GM18519 (cell line): ENCODE measurements around the gene SHC2.

Source experiments
- ATAC-seq: cut with Tn5 transposase; IDR thresholded peaks from one replicate; pipeline ENCODE4 v1.9.1; 2021; ENCODE audit warnings: mild to moderate bottlenecking, moderate library complexity; ENCODE audit not compliant: unreplicated experiment, low FRiP score

SHC2 gene

GRCh38 chr19:472005-472858, 11.4 kb upstream of the SHC2 start:
- ATAC-seq, result no peak

DNA sequence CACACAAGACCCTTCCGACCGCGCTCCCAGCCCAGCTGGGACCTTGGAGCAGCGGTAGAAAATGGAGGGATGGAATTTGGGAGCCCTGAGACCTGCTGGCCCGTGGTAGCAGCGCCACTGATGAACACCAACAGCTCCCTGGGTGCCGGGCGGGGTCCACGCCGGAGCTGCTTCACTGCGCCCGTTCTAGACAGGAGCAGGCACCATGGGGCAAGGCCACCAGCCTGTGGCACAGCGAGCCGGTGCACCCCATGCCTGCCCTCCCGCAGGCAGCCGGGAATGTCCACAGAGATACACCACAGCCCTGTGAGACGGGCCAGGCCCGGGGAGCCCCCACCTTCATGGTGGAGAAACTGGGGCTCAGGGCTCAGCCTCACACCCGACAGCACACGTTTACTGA, 9.9 kb upstream of the SHC2 start:
- no peak for ATAC-seq

GRCh38 chr19:469833-470232, 9.0 kb upstream of the SHC2 start:
- no peak for ATAC-seq

DNA sequence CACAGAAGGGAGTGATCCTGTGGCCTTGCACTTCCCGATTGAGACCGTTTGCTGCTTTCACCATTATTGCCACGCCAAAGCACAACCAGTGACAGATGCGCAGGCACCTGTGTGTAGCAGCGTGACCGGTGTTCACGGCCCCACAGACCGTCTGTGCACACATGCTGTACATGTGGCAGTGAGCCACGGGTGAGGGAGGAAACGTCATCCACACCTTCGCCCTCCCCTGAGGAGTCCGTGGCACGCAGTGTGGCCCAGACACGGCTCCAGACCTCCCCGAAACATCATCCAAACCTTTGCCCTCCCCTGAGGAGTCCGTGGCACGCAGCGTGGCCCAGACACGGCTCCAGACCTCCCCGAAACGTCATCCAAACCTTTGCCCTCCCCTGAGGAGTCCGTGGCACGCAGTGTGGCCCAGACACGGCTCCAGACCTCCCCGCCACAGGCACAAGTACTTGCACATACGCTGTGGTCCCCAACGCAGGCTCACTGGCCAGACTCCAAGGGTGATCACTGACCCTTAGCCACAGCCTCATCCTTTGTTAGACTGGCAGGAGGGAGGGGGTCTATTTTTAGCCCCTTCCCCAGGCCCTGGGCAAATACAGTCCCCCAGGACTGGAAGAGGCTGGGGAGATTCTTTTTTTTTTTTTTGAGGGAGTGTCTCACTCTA, 7.9 kb upstream of the SHC2 start:
- ATAC-seq, result no peak

- no peak for ATAC-seq
These were observed 6.7 kb upstream of the SHC2 start for GRCh38 chr19:467554-467953.

- ATAC-seq, result no peak
These were observed 4.4 kb upstream of the SHC2 start for GRCh38 chr19:465056-465816.

DNA sequence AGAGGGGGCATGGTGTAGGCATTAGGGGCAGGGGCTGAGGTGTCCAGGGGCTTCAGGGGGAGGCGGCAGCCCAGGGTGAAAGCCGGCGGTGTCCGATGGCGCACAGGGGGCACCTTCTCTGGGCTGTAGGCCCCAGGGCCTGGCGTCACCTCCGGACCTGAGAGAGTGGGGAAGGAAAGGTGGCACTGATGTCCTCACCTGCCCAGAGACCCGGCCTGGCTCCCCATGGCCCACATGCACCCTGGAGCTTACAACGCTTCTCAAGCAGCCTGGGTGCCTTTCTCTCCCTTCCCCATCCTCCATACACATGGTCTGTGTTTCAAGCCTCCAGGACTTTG, 3.3 kb upstream of the SHC2 start:
- ATAC-seq, result no peak

- ATAC-seq, result no peak
These were observed 2.8 kb upstream of the SHC2 start for GRCh38 chr19:463483-464207.

GRCh38 chr19:461721-462551, 1.1 kb upstream of the SHC2 start:
- ATAC-seq, result no peak

GRCh38 chr19:459724-460511, 915 bp downstream of the SHC2 start:
- no peak for ATAC-seq

DNA sequence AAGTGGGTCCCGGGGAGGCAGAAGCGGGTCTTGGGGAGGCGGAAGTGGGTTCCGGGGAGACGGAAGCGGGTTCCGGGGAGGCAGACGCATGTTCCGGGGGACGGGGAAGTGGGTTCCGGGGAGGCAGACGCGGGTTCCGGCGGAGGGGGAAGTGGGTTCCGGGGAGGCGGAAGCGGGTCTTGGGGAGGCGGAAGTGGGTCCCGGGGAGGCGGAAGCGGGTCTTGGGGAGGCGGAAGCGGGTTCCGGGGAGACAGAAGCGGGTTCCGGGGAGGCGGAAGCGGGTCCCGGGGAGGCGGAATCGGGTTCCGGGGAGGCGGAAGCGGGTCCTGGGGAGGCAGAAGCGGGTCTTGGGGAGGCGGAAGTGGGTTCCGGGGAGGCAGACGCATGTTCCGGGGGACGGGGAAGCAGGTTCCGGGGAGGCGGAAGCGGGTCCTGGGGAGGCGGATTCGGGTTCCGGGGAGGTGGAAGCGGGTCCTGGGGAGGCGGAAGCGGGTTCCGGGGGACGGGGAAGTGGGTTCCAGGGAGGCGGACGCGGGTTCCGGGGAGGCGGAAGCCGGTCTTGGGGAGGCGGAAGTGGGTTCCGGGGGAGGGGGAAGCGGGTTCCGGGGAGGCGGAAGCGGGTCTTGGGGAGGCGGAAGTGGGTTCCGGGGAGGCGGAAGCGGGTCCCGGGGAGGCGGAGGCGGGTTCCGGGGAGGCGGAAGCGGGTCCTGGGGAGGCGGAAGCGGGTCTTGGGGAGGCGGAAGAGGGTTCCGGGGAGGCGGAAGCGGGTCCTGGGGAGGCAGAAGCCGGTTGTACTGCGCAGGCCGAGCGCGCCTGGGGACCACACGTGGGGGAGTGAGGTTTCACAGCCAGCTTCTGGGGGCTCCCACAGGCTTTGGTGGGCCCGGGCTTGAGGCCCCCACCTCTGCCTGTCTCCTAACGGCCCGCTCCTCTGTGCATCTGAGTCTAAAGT, 2.5 kb downstream of the SHC2 start:
- no peak for ATAC-seq

- ATAC-seq, result no peak
These were observed 3.2 kb downstream of the SHC2 start for GRCh38 chr19:457636-458035.

DNA sequence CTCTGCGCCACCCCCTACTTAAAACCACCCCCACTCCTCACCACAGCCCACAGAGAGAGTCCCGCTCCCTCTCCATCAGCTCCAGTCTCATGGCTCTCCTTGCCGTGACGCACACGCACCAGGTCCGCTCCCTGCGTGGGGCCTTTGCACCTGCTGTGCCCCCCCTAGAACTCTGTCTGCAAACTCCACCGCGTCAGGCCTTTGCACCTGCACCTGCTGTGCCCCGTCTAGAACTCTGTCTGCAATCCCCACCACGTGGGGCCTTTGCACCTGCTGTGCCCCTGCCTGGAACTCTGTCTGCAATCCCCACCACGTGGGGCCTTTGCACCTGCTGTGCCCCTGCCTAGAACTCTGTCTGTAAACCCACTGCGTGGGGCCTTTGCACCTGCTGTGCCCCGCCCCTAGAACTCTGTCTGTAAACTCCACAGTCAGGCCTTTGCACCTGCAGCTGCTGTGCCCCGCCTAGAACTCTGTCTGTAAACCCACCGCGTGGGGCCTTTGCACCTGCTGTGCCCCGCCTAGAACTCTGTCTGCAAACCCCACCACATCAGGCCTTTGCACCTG, 4.2 kb downstream of the SHC2 start:
- ATAC-seq, result no peak

- ATAC-seq, result no peak
These were observed 4.8 kb downstream of the SHC2 start for GRCh38 chr19:455851-456546.

DNA sequence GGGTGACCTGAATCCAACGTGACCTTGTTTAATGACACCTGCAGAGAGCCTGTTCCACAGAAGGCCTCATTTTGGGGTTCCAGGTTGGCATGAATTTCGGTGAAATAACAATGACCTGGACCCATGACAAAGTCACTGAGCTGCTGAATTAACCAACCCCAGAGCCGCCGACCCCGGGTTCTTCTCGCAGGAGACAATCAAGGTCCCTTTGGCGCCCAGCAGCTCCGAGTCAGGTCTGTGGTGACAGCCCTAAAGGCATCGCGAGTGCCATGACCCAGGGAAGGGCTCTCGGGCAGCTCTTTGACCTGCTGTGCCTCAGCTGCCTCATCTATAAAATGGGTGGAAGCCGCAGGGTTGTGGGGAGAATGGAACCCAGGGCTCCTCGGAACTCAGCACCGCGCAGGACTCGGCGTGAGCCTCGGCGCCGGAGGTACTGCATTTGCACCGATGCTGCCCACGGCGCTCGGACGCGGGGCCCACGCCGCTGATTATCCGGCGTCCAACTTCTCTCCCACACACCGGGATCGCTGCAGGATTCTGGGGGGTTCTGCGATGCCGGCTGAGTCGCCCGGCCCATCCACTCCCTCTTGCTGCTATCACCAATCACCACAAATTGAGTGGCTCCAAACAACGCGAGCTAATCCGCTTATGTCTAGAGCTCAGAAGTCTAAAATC, 5.7 kb downstream of the SHC2 start:
- ATAC-seq, result no peak

DNA sequence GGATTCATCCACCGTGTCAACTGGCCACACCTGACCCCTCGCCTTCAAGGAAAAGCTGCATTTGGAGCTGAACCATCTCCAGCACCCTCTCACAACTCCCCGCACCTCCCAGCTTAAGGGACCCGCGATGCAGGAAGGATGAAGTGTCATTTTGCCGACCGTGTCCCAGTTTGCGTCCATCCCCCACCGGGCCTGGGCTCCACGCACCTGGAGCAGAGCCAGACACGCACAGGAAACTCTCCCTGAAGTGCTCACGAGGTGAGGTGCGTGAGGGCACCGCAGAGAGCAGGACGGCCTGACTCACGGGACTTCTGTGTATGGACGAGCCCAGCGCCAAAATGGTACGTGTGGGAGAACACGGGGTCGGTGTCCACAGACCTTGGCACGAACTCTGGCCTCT, 7.2 kb downstream of the SHC2 start:
- ATAC-seq, result no peak

- no peak for ATAC-seq
These were observed 8.0 kb downstream of the SHC2 start for GRCh38 chr19:452829-453228.
